HG03354 (cell line): ENCODE data around the gene TSPAN4.

Experiments
- ATAC-seq: cut with Tn5 transposase; IDR thresholded peaks from one replicate; pipeline ENCODE4 v1.9.1; 2021; ENCODE audit warnings: mild to moderate bottlenecking; ENCODE audit not compliant: unreplicated experiment, poor library complexity, severe bottlenecking

The TSPAN4 gene

GRCh38 chr11:877565-877964 lies 34.9 kb downstream of the TSPAN4 start:
- no peak for ATAC-seq

DNA sequence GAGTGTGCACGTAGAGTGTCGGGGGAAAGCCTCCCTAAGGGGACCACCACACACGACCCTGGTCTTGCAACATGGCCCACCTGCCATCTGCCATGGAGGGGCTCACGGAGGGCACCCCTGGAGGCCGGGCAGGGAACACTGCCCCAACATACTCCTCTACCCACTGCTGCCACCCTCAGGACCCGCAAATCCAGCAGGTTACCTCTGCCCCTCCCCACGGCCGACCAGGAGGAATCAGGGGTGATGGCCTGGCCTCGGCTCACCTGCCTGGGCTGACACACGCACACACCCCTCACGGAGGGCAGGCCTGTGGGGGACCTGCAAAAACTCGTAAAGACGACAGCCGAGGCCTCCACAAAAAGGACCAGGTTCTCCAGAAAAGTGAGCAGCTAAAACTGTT lies 37.8 kb downstream of the TSPAN4 start:
- no peak for ATAC-seq

DNA sequence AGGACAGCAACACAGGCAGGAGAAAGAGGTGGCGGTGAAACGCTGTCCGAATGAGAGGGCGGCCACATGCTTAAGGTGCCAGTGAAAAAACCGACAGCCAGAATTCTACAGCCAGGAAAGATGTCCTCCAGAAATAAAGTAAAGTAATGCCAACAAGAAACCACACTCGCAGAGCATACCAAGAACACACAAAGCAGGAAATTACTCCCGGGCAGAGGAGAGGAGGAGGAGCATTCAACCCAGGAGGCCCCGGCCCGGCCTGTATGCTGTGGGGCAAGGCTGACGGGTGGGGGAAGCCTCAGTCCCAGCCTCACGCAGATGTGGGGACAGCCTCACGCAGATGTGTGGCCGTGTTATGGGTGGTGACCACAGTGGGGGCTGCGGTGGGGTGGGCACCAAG lies 39.9 kb downstream of the TSPAN4 start:
- no peak for ATAC-seq

- ATAC-seq: no peak
Observed at GRCh38 chr11:883527-883926, 40.9 kb downstream of the TSPAN4 start.

DNA sequence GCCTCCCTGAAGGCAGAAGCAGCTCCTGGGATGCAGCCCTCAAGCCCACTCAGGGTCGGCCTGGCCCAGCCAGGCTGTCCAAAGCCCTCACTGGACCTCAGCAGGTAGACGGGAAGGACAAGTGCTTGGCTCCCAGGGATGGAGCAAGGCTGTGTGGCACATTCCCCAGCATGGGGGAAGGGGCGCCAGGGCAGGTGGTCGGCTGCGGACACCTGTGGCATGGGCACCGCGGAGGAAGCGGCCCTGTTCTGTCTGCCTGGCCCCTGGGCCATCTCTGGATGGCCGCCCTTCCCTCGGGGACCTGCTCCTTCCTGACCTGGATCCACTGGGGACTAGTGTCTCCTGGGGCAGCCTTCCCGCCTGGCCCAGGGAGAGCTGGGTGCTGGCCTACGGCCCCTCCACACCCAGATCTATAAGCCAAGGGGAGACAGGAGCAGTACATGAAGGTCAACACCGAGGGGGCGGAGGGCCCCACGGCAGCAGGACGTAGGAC lies 42.0 kb downstream of the TSPAN4 start:
- ATAC-seq: no peak

- no peak for ATAC-seq
Observed at GRCh38 chr11:886568-886967, 43.9 kb downstream of the TSPAN4 start.

DNA sequence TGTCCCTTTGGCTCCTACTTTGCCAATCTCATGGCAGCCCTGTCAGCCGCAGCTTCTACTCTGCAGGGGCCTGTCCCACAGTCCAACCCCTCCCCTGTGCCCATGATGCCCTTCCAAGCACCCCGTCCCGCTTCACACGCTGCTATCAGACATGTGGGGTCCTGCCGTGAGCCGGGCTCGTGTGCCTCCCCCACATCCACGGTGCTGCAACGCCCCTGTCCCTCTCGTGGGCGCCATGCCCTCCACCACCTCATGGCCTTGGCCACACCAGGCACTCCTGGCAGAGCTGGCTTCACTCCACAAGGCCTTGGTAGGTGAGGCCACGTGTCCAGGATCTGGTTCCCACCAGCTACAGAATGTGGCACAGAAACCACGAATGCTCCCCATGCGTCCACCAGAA lies 44.9 kb downstream of the TSPAN4 start:
- ATAC-seq: no peak

DNA sequence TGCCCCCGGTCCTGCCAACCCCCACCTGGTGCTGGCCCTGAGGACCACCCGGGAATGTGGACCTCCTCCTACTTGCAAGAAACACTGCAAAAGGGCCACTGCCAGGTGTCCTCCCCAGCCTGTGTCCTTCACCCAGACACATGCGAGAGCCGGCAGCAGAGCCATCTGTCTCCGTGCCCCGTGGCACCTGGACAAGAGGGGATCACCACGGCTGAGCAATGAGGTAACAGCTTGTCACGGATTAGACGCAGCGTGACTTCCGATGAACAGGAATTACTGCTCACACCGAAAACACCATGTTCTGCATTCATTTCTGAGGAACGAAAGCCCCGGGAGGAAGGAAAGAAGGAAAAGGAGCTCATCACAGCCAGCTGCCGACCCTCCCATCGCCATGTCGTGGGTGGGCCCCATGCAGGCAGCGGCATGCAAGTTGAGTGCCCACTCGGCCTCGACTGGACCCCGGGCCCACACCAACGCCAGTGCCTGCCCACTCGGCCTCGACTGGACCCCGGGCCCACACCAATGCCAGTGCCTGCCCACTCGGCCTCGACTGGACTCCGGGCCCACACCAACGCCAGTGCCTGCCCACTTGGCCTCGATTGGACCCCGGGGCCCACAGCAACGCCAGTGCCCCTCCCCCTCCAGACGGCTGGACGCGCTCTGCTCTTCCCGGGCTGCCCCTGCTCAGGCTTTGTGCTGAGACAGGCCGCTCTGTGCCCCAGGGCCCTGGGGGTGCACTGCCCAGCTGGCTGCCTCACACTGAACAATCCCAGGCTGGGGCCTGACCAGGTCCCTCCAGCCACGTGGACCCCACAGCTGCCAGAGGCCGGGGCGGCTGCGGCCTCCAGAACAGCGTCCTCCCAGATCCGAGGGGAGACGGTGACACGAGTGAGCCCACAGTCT lies 45.9 kb downstream of the TSPAN4 start:
- no peak for ATAC-seq

DNA sequence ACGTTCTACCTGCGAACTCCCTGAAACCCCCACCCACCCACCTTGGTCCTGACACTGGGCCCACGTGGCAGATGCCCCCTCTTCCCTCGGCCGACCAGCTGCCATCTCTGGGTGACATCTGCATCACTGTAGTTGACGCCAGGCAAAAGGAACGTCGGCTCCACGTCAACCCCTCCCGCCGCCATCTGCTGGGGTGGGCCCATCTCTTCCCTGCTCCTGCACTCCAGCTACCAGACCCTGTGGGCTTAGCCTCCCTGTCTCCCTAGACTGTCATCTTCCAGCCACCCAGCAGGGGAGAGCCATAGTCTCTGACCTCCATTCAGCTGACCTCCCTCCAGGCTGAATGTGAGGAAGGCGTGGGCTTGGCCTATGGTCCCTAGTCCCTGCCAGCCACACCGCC lies 46.6 kb downstream of the TSPAN4 start:
- ATAC-seq: no peak

DNA sequence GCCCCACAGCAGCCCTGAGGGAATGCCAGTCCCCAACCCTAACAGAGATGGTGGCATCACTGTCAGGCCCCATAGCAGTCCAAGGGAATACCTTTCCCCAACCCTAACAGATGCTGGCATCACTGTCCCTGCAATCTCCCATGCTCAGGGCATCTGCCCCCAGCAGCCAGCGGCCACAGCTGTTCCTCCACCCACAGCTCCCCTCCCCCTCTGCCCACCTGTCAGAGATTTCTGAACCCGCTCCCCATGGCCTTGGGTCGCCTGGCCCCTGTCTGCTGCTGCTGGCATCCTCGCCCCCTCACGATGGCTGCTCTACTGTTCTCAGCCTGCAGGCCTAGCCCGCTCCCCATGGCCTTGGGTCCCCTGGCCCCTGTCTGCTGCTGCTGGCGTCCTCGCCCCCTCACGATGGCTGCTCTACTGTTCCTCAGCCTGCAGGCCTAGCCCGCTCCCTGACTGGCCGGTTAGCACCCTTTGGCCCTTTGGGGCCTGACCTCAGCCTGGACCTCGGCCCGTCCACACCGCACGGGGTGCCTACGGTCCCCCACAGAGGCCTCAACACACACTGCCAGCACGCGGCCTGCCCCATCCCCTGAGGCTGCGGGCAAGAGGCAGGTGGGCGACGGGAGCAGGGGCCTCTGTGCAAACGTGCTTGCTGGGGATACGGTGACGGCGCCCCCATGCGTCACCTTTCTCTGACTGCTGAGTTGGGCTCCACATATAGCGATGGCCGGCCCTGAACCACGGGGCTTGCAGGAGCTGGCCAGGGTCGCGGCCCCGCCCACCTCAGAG lies 47.2 kb downstream of the TSPAN4 start:
- no peak for ATAC-seq

DNA sequence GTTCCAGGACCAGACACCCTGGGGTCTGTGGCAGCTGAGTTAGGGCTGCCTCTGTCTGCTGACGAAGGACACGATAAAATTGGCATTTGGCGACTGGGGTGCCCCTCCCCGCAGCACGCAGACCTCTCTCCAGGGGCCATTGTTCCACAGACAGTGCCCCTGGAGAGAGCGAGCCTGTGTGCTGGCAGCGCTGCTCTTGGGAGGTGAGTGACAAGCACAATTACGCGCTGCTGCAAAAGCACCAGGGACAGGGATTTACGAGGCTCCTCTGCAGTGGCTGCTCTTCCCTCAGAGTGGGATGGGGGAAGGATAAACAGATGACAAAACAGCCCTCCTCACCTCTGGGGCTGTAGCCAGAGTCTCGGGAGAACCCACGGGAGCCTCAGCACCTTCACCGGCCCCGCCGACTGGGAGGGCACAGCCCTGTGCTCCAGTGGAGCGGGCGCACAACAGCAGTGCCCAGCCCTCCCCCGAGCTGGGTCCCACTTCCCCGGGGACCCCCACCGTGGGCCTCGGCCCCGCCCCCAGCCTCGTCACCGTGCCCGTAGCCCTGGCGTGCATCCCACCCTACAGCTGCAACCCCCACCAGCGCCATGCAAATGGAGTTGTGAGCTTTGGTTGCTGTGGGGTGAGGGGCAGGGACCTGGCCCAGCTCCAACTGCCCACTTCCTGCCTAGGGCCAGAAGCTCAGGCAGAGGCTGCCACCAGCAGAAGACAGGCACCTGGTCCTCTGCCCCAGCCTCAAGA lies 48.3 kb downstream of the TSPAN4 start:
- ATAC-seq: no peak

DNA sequence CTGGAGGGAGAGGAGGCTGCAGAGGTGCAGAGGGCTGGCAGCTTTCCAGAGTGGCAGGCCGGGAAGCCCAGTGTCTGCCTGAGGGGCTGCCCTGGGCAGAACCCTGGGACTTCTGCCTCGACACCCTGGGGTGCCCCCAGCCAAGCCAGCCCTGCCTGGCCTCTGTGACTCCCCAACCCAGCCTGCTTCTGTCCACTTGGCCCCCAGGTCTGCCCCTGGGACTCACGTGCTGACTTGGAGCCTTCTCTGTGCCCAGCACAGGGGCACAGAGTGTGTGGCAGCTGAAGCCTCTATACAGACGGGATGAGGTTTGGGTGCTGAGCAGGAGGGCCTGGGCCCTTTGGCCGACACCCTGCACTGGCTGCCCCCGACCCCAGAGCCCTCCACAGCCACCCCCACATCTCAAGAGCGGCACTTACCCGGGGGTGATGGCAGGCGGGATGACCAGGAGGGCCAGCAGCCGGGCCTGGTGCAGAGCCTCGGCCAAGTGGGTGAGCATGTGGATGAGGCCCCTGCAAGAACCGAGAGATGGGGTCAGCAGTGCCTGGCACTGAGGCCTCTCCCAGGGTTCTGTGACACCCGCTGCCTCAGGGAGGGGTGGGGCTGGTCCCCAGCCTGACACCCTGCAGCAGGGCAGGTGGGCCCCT lies 50.5 kb downstream of the TSPAN4 start:
- ATAC-seq: no peak

- no peak for ATAC-seq
Observed at GRCh38 chr11:894575-895201, 52.0 kb downstream of the TSPAN4 start.

DNA sequence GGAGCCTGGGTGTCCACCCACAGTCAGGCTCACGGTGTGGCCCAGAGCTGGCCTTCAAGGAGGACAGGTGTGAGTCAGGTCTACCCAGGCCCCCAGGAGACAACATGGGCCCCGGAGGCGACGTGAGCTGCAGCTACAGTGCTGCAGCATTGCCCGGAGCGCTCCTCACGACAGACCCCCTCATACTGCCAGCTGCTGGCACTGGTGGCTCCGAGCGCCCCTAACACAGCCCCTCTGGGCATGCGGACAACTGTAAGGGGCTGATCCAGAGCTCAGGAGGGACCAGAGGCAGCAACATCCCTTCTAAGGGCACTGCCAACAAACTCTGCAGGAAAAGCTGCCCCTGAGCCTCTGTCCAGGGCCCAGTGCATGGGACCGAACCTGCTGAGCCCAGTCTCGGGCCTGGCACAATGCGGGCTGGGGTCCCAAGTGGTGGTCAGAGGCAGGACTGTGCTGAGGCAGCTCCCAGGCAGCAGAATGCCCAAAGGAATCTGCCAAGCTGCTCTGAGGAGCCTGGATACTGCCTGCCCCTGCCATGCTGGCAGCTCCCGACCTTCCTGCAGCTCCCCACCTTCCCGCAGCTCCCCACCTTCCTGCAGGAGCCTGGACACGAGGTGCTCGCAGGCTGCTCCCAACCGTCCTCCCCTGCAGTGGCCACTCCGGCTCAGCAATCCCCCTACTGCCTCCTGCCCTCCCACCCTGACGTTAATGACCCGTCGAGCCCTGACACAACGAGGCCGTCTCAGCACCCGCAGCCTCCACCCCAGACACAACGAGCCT lies 52.9 kb downstream of the TSPAN4 start:
- ATAC-seq: no peak

DNA sequence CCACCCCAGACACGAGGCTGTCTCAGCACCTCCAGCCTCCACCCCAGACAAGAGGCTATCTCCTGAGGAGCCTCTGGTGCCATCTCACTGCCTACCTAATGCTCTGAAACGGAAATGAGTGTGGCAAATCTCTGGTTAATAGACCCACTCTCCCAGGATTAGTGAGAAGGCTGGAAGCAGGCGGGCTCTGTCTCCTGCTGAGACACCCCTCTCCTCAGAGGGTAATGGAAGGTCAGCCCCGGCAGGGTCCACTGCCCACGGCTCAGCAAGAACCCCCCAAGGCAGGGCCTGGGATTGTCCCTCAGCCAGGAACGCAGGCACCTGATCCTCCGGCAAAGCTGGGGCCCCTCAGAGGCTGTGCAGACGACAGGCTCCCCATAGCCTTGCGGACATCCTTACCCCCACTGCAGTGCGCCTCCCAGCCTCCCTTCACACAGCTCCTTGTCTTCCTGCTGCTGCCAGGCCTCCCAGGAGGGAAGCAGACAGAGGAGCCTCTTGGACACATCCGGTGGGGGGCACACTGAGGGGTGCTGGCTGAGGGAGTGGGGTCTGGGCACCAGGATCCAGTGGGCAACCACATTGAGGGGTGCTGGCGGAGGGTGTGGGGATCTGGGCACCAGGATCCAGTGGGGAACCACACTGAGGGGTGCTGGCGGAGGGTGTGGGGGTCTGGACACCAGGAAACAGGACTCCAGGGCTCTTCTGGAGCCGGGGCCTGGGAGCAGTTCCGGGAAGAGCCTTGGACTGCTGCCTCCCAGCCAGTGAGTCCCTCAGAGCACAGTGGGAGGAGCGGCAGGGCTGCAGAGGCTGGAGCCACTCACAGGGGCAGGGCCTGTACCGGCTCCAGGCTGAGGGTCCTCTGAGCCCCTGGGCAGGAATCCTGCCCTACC lies 54.8 kb downstream of the TSPAN4 start:
- no peak for ATAC-seq

DNA sequence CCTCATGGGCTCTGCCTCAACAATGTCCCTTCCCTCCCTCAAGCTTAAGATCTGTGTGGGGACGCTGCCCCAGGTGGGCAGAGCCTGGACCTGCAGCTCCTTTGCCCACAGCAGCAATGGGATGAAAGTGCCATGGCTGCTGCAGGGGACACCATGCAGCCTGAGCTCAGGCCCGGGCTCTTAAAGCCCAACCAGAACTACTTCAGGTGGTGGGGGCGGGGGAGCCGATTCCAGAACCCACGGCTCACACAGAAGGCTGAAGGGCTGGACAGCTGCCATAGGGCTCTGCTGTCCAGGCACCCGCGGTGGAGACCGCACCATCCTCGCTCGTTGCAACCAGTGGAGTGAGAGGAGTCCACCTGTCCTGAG lies 55.5 kb downstream of the TSPAN4 start:
- ATAC-seq: no peak

DNA sequence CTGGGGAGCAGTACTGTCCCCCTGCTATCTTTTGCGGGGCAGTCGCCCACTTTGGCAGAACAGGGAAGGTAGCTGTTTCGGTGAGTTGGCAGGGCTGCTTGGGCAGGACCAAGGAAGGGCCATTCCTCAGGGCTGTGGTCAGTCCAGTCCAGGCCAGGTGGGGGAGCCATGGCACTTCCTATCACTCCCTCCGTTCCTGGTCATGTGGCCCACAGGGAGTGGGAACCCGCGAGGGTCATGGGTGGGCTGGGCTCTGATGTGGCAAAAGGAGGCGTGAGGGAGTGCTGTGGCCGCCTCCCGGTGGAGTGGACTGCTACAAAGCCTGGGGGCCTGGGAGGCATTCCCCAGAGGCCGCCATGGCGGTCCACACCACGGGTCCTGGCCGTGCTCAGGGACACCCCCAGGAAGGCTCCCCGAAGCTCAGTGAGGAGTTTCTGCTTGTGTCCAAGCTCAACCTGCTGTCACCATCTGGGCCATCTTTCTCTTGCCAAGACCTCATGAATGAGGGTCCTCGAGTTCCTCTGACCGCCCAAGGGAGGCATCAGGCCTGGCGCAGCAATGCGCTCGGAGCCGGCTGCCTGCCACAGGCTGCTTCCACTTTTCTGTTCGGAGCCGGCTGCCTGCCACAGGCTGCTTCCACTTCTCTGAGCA lies 56.0 kb downstream of the TSPAN4 start:
- no peak for ATAC-seq
